HepG2 (cell line): ENCODE measurements around the gene POLL. TPM values are rescaled to one million over a fixed set of nuclear protein-coding genes. Genes with fewer than 3 reads are reported as not detected.

Source experiments
- DBP ChIP-seq: sonication (generic); formaldehyde crosslinking; IDR thresholded peaks from 2 replicates; pipeline ENCODE4 v1.4.0; 2020; ENCODE audit warnings: missing genetic modification reagents; ENCODE audit errors: not compliant biosample characterization
- HBP1 ChIP-seq: IDR thresholded peaks from 2 replicates; pipeline ENCODE4 v1.6.1; 2016; ENCODE audit warnings: low read depth, control low read depth
- JUN ChIP-seq: sonication (generic); formaldehyde crosslinking; IDR thresholded peaks from 2 replicates; pipeline ENCODE4 v1.4.0; 2020; ENCODE audit warnings: mild to moderate bottlenecking, missing genetic modification reagents
- KMT2B ChIP-seq: IDR thresholded peaks from 2 replicates; pipeline ENCODE4 v1.6.1; 2016; ENCODE audit warnings: missing genetic modification reagents, missing compliant biosample characterization
- MIXL1 ChIP-seq: IDR thresholded peaks from 2 replicates; pipeline ENCODE4 v1.6.1; 2016
- NFYB ChIP-seq: sonication (generic); formaldehyde crosslinking; IDR thresholded peaks from 2 replicates; pipeline ENCODE4 v1.4.0; 2020; ENCODE audit warnings: missing genetic modification reagents
- NR2F6 ChIP-seq, 2 experiments: IDR thresholded peaks; 2 replicates each; pipeline ENCODE4 v1.6.1; 2016; ENCODE audit warnings: antibody characterized with exemption in 1 of 2, mild to moderate bottlenecking in 1 of 2
- POLR2AphosphoS2 ChIP-seq: IDR thresholded peaks from 2 replicates; pipeline ENCODE4 v1.6.1; 2011; ENCODE audit warnings: low read depth, low read length, improper control_type of control experiment
- RELA ChIP-seq: sonication (generic); formaldehyde crosslinking; IDR thresholded peaks from 2 replicates; pipeline ENCODE4 v1.4.0; 2020; ENCODE audit warnings: missing genetic modification reagents
- TAF15 ChIP-seq: fragments of 200-400 bp; formaldehyde crosslinking; IDR thresholded peaks from one replicate; pipeline ENCODE4 v1.6.1; 2018; ENCODE audit warnings: mild to moderate bottlenecking, low read depth, low read length; ENCODE audit not compliant: poor library complexity, severe bottlenecking
- THAP9 ChIP-seq: sonication (generic); formaldehyde crosslinking; IDR thresholded peaks from 2 replicates; pipeline ENCODE4; 2020; ENCODE audit warnings: missing genetic modification reagents, mild to moderate bottlenecking, borderline replicate concordance
- TP53 ChIP-seq: sonication (generic); formaldehyde crosslinking; conservative IDR thresholded peaks from 2 replicates; pipeline ENCODE4 v1.4.0; 2020; ENCODE audit warnings: missing genetic modification reagents
- ZBTB26 ChIP-seq: IDR thresholded peaks from 2 replicates; pipeline ENCODE4 v1.6.1; 2016; ENCODE audit warnings: missing compliant biosample characterization, missing genetic modification reagents, borderline replicate concordance
- ZBTB4 ChIP-seq: sonication (generic); formaldehyde crosslinking; IDR thresholded peaks from 2 replicates; pipeline ENCODE4 v1.4.0; 2020; ENCODE audit warnings: missing genetic modification reagents, mild to moderate bottlenecking, borderline replicate concordance
- ZFP41 ChIP-seq: sonication (generic); formaldehyde crosslinking; IDR thresholded peaks from 2 replicates; pipeline ENCODE4 v1.4.0; 2020; ENCODE audit warnings: mild to moderate bottlenecking, missing genetic modification reagents, borderline replicate concordance
- ZNF317 ChIP-seq: sonication (generic); formaldehyde crosslinking; IDR thresholded peaks from 2 replicates; pipeline ENCODE4 v1.5.0; 2020; ENCODE audit warnings: mild to moderate bottlenecking, missing genetic modification reagents
- ZNF672 ChIP-seq: sonication (generic); formaldehyde crosslinking; IDR thresholded peaks from 2 replicates; pipeline ENCODE4 v1.8.1; 2022; ENCODE audit warnings: missing genetic modification reagents
- ZNF878 ChIP-seq: sonication (generic); formaldehyde crosslinking; IDR thresholded peaks from 2 replicates; pipeline ENCODE4 v1.8.1; 2023; ENCODE audit warnings: mild to moderate bottlenecking, missing genetic modification reagents, moderate library complexity
- ZSCAN22 ChIP-seq: sonication (generic); formaldehyde crosslinking; IDR thresholded peaks from 2 replicates; pipeline ENCODE4 v1.4.0; 2020; ENCODE audit warnings: mild to moderate bottlenecking, missing genetic modification reagents
- polyA plus RNA-seq, 8 experiments: library from polyadenylated mRNA; depleted of rRNA in 3 of 8; stranded (reverse) in 7 of 8; unstranded in 1 of 8; fragments of >200 nt; fragmentation: Illumina TruSeq in 4 of 8; extraction: Trizol in 4 of 8; gene quantifications; 2 replicates each; pipeline versions ENCODE4 v1.2.1 to v1.2.3, GENCODE V29; 2011 to 2016; ENCODE audit warnings: low read depth in 4 of 8, missing spikeins in 1 of 8, mixed read lengths in 1 of 8; ENCODE audit not compliant: insufficient read depth in 1 of 8
- total RNA-seq, 5 experiments: library from RNA; depleted of rRNA; stranded (reverse); fragments of >200 nt; fragmentation: Illumina TruSeq; extraction: Trizol; gene quantifications; 2 replicates each; pipeline ENCODE4 v1.2.3, GENCODE V29; 2016; ENCODE audit warnings: low read depth in 1 of 5

The POLL gene
- total and polyA plus RNA-seq, 2 of the 13 experiments (the other 11 are each of a cell fraction or from before 2014, with no cell fraction given), result 13.8 to 19.1 TPM

- 0 out of 2 replicates have a peak, but pooled peaks have one; percentile 61 for TF ChIP-seq THAP9 (CRISPR knock-in tag)
- TF ChIP-seq ZNF878 (CRISPR knock-in tag), result no peak
- no peak for TF ChIP-seq MIXL1
- no peak for TF ChIP-seq DBP (CRISPR knock-in tag)
- TF ChIP-seq ZFP41 (CRISPR knock-in tag), result no peak
- TF ChIP-seq ZBTB4 (CRISPR knock-in tag), result no peak
- no peak for TF ChIP-seq ZSCAN22
- peak; percentile 87 for TF ChIP-seq KMT2B (CRISPR knock-in tag)
- TF ChIP-seq RELA (CRISPR knock-in tag), result 0 out of 2 replicates have a peak, but pooled peaks have one; percentile 46
- TF ChIP-seq NFYB (CRISPR knock-in tag), result peak; percentile 78
- TF ChIP-seq HBP1 (CRISPR knock-in tag), result no peak
- no peak for TF ChIP-seq ZNF672 (CRISPR knock-in tag)
- 0 out of 2 replicates have a peak, but pooled peaks have one; percentile 40 for TF ChIP-seq ZNF317 (CRISPR knock-in tag)
- 0 out of 2 replicates have a peak, but pooled peaks have one; percentile 7 for TF ChIP-seq TP53 (CRISPR knock-in tag)
- no peak for TF ChIP-seq POLR2AphosphoS2
- TF ChIP-seq TAF15, result no peak
- TF ChIP-seq ZBTB26 (CRISPR knock-in tag), result no peak; the same call in 1 of the 2 replicates
- 0 out of 2 replicates have a peak, but pooled peaks have one; percentile 35 for TF ChIP-seq JUN
- TF ChIP-seq NR2F6 (IDR thresholded peaks at IDR 0.05), result no peak
- TF ChIP-seq NR2F6 (CRISPR knock-in tag; IDR thresholded peaks at IDR 0.05), result 0 out of 2 replicates have a peak, but pooled peaks have one; percentile 32
Observed at GRCh38 chr10:101587725-101588653, at the start of gene POLL, which contains the start of gene DPCD (continued).
